ENCODE data around the gene ALPK3. TPM values are rescaled to one million over a fixed set of nuclear protein-coding genes. Genes with fewer than 3 reads are reported as not detected.
A peak's percentile ranks its signal among the peaks of the same experiment; 100 is the strongest.

The ALPK3 gene
- total RNA-seq, 4 donors from 2014 or later: 0.42 to 1.4 (median 0.46) TPM

DNA sequence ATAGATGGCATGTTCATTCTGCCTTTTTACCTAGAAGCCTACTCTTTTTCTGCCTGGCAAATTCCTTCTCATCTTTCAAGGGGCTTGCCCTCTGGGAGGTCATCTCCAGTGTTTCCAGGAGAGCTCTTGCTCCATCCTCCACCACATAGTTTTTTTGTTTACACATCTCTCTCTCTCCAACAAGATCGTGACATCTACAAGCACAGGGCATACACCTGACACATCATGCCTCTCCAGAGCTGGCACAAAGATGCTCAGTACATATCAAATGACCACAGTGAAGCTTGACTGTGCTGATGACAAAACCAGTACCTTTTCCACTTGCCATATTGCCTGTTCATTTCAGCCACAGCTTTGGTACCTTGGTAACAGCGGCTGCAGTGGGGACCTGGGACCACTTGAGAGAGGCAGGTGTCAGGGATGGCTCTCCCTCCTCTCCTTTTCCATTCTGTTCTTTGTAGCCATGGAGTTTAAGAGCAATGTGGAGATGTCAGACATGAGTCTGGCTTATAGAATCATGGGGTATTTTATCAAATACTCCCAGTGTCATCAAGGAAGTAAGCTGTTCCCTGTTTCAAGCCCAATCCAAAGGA, 15.4 kb downstream of the ALPK3 start:
- intact Hi-C loops (cut with DNase I; ENCODE audit: low total_unique reads): no loop called here
- DNase-seq (ENCODE audit: low spot score in 2 of 2): peak in 1 of 2 donors; percentile 53
- WGBS, 2 donors: 79 to 90% methylated on average over 2 of the region's 2 CpGs
- H3K4me3 ChIP-seq (ENCODE audit: low read depth, poor library complexity, severe bottlenecking): no peak overlapping the region
- TF ChIP-seq POLR2A (IDR thresholded peaks at IDR 0.05) (no peak), CTCF (IDR thresholded peaks at IDR 0.05) (no peak)

- peak in 1 of 2 donors; percentile 53 for DNase-seq (ENCODE audit: low spot score in 2 of 2)
- intact Hi-C loops (cut with DNase I; ENCODE audit: low total_unique reads): no loop called here
- WGBS, 2 donors: 73 to 76% methylated on average over 4 of the region's 4 CpGs
- TF ChIP-seq CTCF (IDR thresholded peaks at IDR 0.05) (no peak), POLR2A (IDR thresholded peaks at IDR 0.05) (no peak)
- H3K4me3 ChIP-seq (ENCODE audit: low read depth, poor library complexity, severe bottlenecking): no peak overlapping the region
Observed at GRCh38 chr15:84833447-84834228, 16.5 kb downstream of the ALPK3 start.

GRCh38 chr15:84834229-84834955, 17.2 kb downstream of the ALPK3 start:
- intact Hi-C loops (cut with DNase I; ENCODE audit: low total_unique reads): no loop called here
- TF ChIP-seq CTCF (IDR thresholded peaks at IDR 0.05) (no peak), POLR2A (IDR thresholded peaks at IDR 0.05) (no peak)
- no peak overlapping the region for H3K4me3 ChIP-seq (ENCODE audit: low read depth, poor library complexity, severe bottlenecking)
- WGBS, 2 donors: 96 to 98% methylated on average over 4 of the region's 4 CpGs
- DNase-seq (ENCODE audit: low spot score in 2 of 2): peak in 1 of 2 donors; percentile 42

- DNase-seq (ENCODE audit: low spot score in 2 of 2): peak in 1 of 2 donors; percentile 53
- H3K4me3 ChIP-seq (ENCODE audit: low read depth, poor library complexity, severe bottlenecking): no peak overlapping the region
- intact Hi-C loops (cut with DNase I; ENCODE audit: low total_unique reads): no loop called here
- TF ChIP-seq CTCF (IDR thresholded peaks at IDR 0.05): no peak
- no peak for TF ChIP-seq POLR2A (IDR thresholded peaks at IDR 0.05)
- 90 to 94% methylated on average over 5 of the region's 5 CpGs for WGBS, 2 donors
Observed at GRCh38 chr15:84834969-84835368, 17.8 kb downstream of the ALPK3 start.

- peak in 1 of 2 donors; percentile 23 for DNase-seq (ENCODE audit: low spot score in 2 of 2)
- H3K4me3 ChIP-seq (ENCODE audit: low read depth, poor library complexity, severe bottlenecking): no peak overlapping the region
- WGBS, 2 donors: 86 to 92% methylated on average over 5 of the region's 5 CpGs
- TF ChIP-seq POLR2A (IDR thresholded peaks at IDR 0.05) (no peak), CTCF (IDR thresholded peaks at IDR 0.05) (no peak)
- intact Hi-C loops (cut with DNase I; ENCODE audit: low total_unique reads): no loop called here
Observed at GRCh38 chr15:84835661-84836337, 18.6 kb downstream of the ALPK3 start.

Measured in lower leg skin (tissue), 4 donors.